Thyroid gland (tissue), 4 donors: ENCODE results near the gene USP49.

Experiments
- CTCF ChIP-seq, 6 experiments: fragments of 200-600 bp in 3 of 6; fragments of 450-650 bp in 3 of 6; sonication (generic) in 3 of 6; IDR thresholded peaks; one replicate each; pipeline ENCODE4 v1.5.1; 2016 to 2019; ENCODE audit warnings: antibody characterized with exemption in 6 of 6, mild to moderate bottlenecking in 2 of 6, inconsistent platforms in 1 of 6, moderate library complexity in 1 of 6
- POLR2A ChIP-seq, 2 donors: fragments of 450-650 bp; IDR thresholded peaks; one replicate each; pipeline ENCODE4 v1.6.1; 2017; ENCODE audit warnings: antibody characterized with exemption in 2 of 2, mild to moderate bottlenecking in 2 of 2, moderate library complexity in 1 of 2

- no peak for TF ChIP-seq CTCF (IDR thresholded peaks at IDR 0.05)
- TF ChIP-seq POLR2A (IDR thresholded peaks at IDR 0.05), result no peak
Observed at GRCh38 chr6:41872147-41872546, 23.0 kb downstream of the USP49 start.
